ENCODE results near the gene NDUFAF2.

GRCh38 chr5:60978968-60979367, 34.0 kb downstream of the NDUFAF2 start:
- TF ChIP-seq GABPB1 (CRISPR knock-in tag; IDR thresholded peaks at IDR 0.05) (no peak), KLF6 (CRISPR knock-in tag; IDR thresholded peaks at IDR 0.05) (no peak), BCL3 (CRISPR knock-in tag; IDR thresholded peaks at IDR 0.05) (no peak), THAP9 (CRISPR knock-in tag; IDR thresholded peaks at IDR 0.05; ENCODE audit: borderline replicate concordance) (no peak), POLR2A (IDR thresholded peaks at IDR 0.05; ENCODE audit: insufficient read depth in 1 of 2, low read depth in 2 of 2, low read length in 2 of 2) (no peak), SP2 (CRISPR knock-in tag; IDR thresholded peaks at IDR 0.05) (no peak), ZNF737 (CRISPR knock-in tag; IDR thresholded peaks at IDR 0.05; ENCODE audit: borderline replicate concordance) (no peak), ZBTB20 (CRISPR knock-in tag; IDR thresholded peaks at IDR 0.05; ENCODE audit: borderline replicate concordance, low read depth) (no peak), FOXP1 (IDR thresholded peaks at IDR 0.05) (no peak), FOXP1 (CRISPR knock-in tag; IDR thresholded peaks at IDR 0.05) (no peak), SAP130 (CRISPR knock-in tag; IDR thresholded peaks at IDR 0.05; ENCODE audit: low read depth) (no peak), POLR2AphosphoS5 (IDR thresholded peaks at IDR 0.05; ENCODE audit: low read depth, low read length) (no peak)
- TF ChIP-seq, protein P1, sequence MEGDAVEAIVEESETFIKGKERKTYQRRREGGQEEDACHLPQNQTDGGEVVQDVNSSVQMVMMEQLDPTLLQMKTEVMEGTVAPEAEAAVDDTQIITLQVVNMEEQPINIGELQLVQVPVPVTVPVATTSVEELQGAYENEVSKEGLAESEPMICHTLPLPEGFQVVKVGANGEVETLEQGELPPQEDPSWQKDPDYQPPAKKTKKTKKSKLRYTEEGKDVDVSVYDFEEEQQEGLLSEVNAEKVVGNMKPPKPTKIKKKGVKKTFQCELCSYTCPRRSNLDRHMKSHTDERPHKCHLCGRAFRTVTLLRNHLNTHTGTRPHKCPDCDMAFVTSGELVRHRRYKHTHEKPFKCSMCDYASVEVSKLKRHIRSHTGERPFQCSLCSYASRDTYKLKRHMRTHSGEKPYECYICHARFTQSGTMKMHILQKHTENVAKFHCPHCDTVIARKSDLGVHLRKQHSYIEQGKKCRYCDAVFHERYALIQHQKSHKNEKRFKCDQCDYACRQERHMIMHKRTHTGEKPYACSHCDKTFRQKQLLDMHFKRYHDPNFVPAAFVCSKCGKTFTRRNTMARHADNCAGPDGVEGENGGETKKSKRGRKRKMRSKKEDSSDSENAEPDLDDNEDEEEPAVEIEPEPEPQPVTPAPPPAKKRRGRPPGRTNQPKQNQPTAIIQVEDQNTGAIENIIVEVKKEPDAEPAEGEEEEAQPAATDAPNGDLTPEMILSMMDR (CRISPR knock-in tag; IDR thresholded peaks at IDR 0.05): no peak
- TF ChIP-seq, protein P2, sequence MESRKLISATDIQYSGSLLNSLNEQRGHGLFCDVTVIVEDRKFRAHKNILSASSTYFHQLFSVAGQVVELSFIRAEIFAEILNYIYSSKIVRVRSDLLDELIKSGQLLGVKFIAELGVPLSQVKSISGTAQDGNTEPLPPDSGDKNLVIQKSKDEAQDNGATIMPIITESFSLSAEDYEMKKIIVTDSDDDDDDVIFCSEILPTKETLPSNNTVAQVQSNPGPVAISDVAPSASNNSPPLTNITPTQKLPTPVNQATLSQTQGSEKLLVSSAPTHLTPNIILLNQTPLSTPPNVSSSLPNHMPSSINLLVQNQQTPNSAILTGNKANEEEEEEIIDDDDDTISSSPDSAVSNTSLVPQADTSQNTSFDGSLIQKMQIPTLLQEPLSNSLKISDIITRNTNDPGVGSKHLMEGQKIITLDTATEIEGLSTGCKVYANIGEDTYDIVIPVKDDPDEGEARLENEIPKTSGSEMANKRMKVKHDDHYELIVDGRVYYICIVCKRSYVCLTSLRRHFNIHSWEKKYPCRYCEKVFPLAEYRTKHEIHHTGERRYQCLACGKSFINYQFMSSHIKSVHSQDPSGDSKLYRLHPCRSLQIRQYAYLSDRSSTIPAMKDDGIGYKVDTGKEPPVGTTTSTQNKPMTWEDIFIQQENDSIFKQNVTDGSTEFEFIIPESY (CRISPR knock-in tag; IDR thresholded peaks at IDR 0.05): no peak
